ENCODE results near the gene TM4SF1. TPM values are rescaled to one million over a fixed set of nuclear protein-coding genes. Genes with fewer than 3 reads are reported as not detected.
"Not testable (repeated sequence)": the region's sequence is repeated elsewhere in the genome, so short reads cannot be mapped to it uniquely, and the experiment has no call there.

TM4SF1 gene
- polyA plus RNA-seq, 1 donor: 34.4 TPM

GRCh38 chr3:149395107-149396089 is 17.9 kb upstream of the TM4SF1 start:
- no peak for DNase-seq

- peak; percentile 34 for DNase-seq
Measured at GRCh38 chr3:149393345-149394160, 16.1 kb upstream of the TM4SF1 start.

GRCh38 chr3:149391960-149392359 is 14.5 kb upstream of the TM4SF1 start:
- DNase-seq: peak; percentile 36

- DNase-seq: no peak
Measured at GRCh38 chr3:149390772-149391212, 13.3 kb upstream of the TM4SF1 start.

- no peak for DNase-seq
Measured at GRCh38 chr3:149390294-149390693, 12.8 kb upstream of the TM4SF1 start.

- DNase-seq: no peak
Measured at GRCh38 chr3:149388531-149389417, 11.3 kb upstream of the TM4SF1 start.

- no peak for DNase-seq
Measured at GRCh38 chr3:149388001-149388440, 10.6 kb upstream of the TM4SF1 start.

- DNase-seq: no peak
Measured at GRCh38 chr3:149386299-149386606, 8.8 kb upstream of the TM4SF1 start.

GRCh38 chr3:149385617-149386298 is 8.3 kb upstream of the TM4SF1 start:
- DNase-seq: no peak

- DNase-seq: no peak
Measured at GRCh38 chr3:149384911-149385321, 7.5 kb upstream of the TM4SF1 start.

- DNase-seq: no peak
Measured at GRCh38 chr3:149384167-149384566, 6.7 kb upstream of the TM4SF1 start.

- no peak for DNase-seq
Measured at GRCh38 chr3:149383703-149384102, 6.3 kb upstream of the TM4SF1 start.

GRCh38 chr3:149382518-149382917 is 5.1 kb upstream of the TM4SF1 start:
- DNase-seq: no peak

- no peak for DNase-seq
Measured at GRCh38 chr3:149382101-149382467, 4.6 kb upstream of the TM4SF1 start.

- DNase-seq: no peak
Measured at GRCh38 chr3:149381173-149382100, 4.0 kb upstream of the TM4SF1 start.

- not testable (repeated sequence) for DNase-seq
Measured at GRCh38 chr3:149380220-149380619, 2.8 kb upstream of the TM4SF1 start.

- no peak for DNase-seq
Measured at GRCh38 chr3:149378478-149379309, 1.2 kb upstream of the TM4SF1 start.

- no peak for DNase-seq
Measured at GRCh38 chr3:149376718-149377407, 586 bp downstream of the TM4SF1 start.
